HepG2 (cell line): ENCODE results near the gene TMED6. TPM values are rescaled to one million over a fixed set of nuclear protein-coding genes. Genes with fewer than 3 reads are reported as not detected.
A peak's percentile ranks its signal among the peaks of the same experiment; 100 is the strongest.

Experiments
- NRL ChIP-seq: sonication (generic); formaldehyde crosslinking; IDR thresholded peaks from 2 replicates; pipeline ENCODE4 v1.5.0; 2020; ENCODE audit warnings: missing genetic modification reagents, mild to moderate bottlenecking, moderate library complexity, borderline replicate concordance
- TAF15 ChIP-seq: fragments of 200-400 bp; formaldehyde crosslinking; IDR thresholded peaks from one replicate; pipeline ENCODE4 v1.6.1; 2018; ENCODE audit warnings: mild to moderate bottlenecking, low read depth, low read length; ENCODE audit not compliant: poor library complexity, severe bottlenecking
- TEAD3 ChIP-seq: optimal IDR thresholded peaks from 2 replicates; pipeline ENCODE3; 2016; ENCODE audit warnings: borderline replicate concordance
- ZNF101 ChIP-seq: sonication (generic); formaldehyde crosslinking; IDR thresholded peaks from 2 replicates; pipeline ENCODE4 v1.4.0; 2020; ENCODE audit warnings: mild to moderate bottlenecking, low read depth, missing genetic modification reagents, borderline replicate concordance
- ZNF205 ChIP-seq: IDR thresholded peaks from 2 replicates; pipeline ENCODE4 v1.6.1; 2018; ENCODE audit warnings: missing biosample characterization, missing genetic modification reagents
- ZNF619 ChIP-seq: sonication (generic); formaldehyde crosslinking; IDR thresholded peaks from 2 replicates; pipeline ENCODE4 v1.4.0; 2020; ENCODE audit warnings: mild to moderate bottlenecking, missing genetic modification reagents
- ZNF652 ChIP-seq: IDR thresholded peaks from 2 replicates; pipeline ENCODE4 v1.6.1; 2016; ENCODE audit warnings: low read depth, borderline replicate concordance
- polyA plus RNA-seq, 8 experiments: library from polyadenylated mRNA; depleted of rRNA in 3 of 8; stranded (reverse) in 7 of 8; unstranded in 1 of 8; fragments of >200 nt; fragmentation: Illumina TruSeq in 4 of 8; extraction: Trizol in 4 of 8; gene quantifications; 2 replicates each; pipeline versions ENCODE4 v1.2.1 to v1.2.3, GENCODE V29; 2011 to 2016; ENCODE audit warnings: low read depth in 4 of 8, missing spikeins in 1 of 8, mixed read lengths in 1 of 8; ENCODE audit not compliant: insufficient read depth in 1 of 8
- total RNA-seq, 5 experiments: library from RNA; depleted of rRNA; stranded (reverse); fragments of >200 nt; fragmentation: Illumina TruSeq; extraction: Trizol; gene quantifications; 2 replicates each; pipeline ENCODE4 v1.2.3, GENCODE V29; 2016; ENCODE audit warnings: low read depth in 1 of 5
- TF ChIP-seq, protein P1 (sequence below): IDR thresholded peaks from 2 replicates; pipeline ENCODE4 v1.6.1; 2016; ENCODE audit warnings: low read depth, missing genetic modification reagents, missing compliant biosample characterization
- TF ChIP-seq, protein P2 (sequence below): sonication (generic); formaldehyde crosslinking; IDR thresholded peaks from 2 replicates; pipeline ENCODE4 v1.8.0; 2022; ENCODE audit warnings: missing genetic modification reagents, mild to moderate bottlenecking, moderate library complexity, borderline replicate concordance
- TF ChIP-seq, protein P3 (sequence below): sonication (generic); formaldehyde crosslinking; conservative IDR thresholded peaks from 2 replicates; pipeline ENCODE4 v1.5.0; 2020; ENCODE audit warnings: missing genetic modification reagents
- TF ChIP-seq, protein P4 (sequence below): sonication (generic); formaldehyde crosslinking; IDR thresholded peaks from 2 replicates; pipeline ENCODE4 v1.4.0; 2020; ENCODE audit warnings: low read depth, mild to moderate bottlenecking, missing genetic modification reagents
- TF ChIP-seq, protein P5 (sequence below): sonication (generic); formaldehyde crosslinking; IDR thresholded peaks from 2 replicates; pipeline ENCODE4 v1.5.0; 2020; ENCODE audit warnings: missing genetic modification reagents
- TF ChIP-seq, protein P6 (sequence below): sonication (generic); formaldehyde crosslinking; IDR thresholded peaks from 2 replicates; pipeline ENCODE4 v1.5.0; 2020; ENCODE audit warnings: mild to moderate bottlenecking, missing genetic modification reagents

TMED6 gene
- total and polyA plus RNA-seq, 2 of the 13 experiments (the other 11 are each of a cell fraction or from before 2014, with no cell fraction given) = 9.8 to 14.4 TPM

DNA sequence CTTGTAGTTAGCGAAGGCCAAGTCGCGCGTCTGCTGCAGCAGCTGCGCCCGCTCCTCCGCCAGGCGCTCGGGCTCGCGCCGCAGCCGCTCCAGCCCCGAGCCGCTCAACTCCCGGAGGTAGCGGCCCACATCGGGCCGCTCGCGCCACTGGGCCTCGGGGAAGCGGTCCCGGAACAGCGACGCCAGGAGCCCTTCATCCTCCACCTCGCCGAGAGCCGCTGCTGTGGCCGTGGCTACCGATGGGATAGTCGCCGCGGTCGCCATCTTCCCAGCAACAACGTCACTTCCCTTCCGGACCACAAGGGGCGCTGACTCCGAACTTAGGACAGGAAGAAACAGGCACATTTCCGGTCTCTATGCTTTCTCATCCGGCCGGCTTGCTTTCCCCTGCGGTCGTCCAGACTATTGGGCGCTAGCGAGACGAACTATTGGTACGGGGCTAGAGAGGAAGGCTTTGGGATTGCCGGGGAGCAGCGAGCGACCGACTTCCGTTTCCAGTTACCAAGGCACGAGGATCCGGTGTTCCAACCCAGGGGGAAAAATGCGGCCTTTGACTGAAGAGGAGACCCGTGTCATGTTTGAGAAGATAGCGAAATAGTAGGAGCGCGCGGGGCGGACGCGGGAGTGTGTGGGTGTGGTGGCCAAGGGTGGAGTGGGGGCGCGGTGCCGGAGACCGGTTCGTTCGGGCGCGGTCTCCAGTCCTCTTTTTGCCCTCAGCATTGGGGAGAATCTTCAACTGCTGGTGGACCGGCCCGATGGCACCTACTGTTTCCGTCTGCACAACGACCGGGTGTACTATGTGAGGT lies 12.1 kb downstream of the TMED6 start, which contains the start of the genes COG8 and NIP7 (continued):
- TF ChIP-seq TAF15 (peak; percentile 27), ZNF619 (CRISPR knock-in tag) (peak; percentile 66; the same call in 1 of the 2 replicates), ZNF652 (CRISPR knock-in tag) (peak; percentile 23), ZNF205 (CRISPR knock-in tag) (peak; percentile 87), NRL (CRISPR knock-in tag) (peak; percentile 94), ZNF101 (CRISPR knock-in tag) (peak; percentile 45; the same call in 1 of the 2 replicates), TEAD3 (CRISPR knock-in tag) (peak; percentile 81)
- TF ChIP-seq, protein P1, sequence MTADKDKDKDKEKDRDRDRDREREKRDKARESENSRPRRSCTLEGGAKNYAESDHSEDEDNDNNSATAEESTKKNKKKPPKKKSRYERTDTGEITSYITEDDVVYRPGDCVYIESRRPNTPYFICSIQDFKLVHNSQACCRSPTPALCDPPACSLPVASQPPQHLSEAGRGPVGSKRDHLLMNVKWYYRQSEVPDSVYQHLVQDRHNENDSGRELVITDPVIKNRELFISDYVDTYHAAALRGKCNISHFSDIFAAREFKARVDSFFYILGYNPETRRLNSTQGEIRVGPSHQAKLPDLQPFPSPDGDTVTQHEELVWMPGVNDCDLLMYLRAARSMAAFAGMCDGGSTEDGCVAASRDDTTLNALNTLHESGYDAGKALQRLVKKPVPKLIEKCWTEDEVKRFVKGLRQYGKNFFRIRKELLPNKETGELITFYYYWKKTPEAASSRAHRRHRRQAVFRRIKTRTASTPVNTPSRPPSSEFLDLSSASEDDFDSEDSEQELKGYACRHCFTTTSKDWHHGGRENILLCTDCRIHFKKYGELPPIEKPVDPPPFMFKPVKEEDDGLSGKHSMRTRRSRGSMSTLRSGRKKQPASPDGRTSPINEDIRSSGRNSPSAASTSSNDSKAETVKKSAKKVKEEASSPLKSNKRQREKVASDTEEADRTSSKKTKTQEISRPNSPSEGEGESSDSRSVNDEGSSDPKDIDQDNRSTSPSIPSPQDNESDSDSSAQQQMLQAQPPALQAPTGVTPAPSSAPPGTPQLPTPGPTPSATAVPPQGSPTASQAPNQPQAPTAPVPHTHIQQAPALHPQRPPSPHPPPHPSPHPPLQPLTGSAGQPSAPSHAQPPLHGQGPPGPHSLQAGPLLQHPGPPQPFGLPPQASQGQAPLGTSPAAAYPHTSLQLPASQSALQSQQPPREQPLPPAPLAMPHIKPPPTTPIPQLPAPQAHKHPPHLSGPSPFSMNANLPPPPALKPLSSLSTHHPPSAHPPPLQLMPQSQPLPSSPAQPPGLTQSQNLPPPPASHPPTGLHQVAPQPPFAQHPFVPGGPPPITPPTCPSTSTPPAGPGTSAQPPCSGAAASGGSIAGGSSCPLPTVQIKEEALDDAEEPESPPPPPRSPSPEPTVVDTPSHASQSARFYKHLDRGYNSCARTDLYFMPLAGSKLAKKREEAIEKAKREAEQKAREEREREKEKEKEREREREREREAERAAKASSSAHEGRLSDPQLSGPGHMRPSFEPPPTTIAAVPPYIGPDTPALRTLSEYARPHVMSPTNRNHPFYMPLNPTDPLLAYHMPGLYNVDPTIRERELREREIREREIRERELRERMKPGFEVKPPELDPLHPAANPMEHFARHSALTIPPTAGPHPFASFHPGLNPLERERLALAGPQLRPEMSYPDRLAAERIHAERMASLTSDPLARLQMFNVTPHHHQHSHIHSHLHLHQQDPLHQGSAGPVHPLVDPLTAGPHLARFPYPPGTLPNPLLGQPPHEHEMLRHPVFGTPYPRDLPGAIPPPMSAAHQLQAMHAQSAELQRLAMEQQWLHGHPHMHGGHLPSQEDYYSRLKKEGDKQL (CRISPR knock-in tag) = peak; percentile 43; the same call in 1 of the 2 replicates
- TF ChIP-seq, protein P2, sequence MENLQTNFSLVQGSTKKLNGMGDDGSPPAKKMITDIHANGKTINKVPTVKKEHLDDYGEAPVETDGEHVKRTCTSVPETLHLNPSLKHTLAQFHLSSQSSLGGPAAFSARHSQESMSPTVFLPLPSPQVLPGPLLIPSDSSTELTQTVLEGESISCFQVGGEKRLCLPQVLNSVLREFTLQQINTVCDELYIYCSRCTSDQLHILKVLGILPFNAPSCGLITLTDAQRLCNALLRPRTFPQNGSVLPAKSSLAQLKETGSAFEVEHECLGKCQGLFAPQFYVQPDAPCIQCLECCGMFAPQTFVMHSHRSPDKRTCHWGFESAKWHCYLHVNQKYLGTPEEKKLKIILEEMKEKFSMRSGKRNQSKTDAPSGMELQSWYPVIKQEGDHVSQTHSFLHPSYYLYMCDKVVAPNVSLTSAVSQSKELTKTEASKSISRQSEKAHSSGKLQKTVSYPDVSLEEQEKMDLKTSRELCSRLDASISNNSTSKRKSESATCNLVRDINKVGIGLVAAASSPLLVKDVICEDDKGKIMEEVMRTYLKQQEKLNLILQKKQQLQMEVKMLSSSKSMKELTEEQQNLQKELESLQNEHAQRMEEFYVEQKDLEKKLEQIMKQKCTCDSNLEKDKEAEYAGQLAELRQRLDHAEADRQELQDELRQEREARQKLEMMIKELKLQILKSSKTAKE = peak; percentile 66
- TF ChIP-seq, protein P3, sequence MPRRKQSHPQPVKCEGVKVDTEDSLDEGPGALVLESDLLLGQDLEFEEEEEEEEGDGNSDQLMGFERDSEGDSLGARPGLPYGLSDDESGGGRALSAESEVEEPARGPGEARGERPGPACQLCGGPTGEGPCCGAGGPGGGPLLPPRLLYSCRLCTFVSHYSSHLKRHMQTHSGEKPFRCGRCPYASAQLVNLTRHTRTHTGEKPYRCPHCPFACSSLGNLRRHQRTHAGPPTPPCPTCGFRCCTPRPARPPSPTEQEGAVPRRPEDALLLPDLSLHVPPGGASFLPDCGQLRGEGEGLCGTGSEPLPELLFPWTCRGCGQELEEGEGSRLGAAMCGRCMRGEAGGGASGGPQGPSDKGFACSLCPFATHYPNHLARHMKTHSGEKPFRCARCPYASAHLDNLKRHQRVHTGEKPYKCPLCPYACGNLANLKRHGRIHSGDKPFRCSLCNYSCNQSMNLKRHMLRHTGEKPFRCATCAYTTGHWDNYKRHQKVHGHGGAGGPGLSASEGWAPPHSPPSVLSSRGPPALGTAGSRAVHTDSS (CRISPR knock-in tag) = no peak
- TF ChIP-seq, protein P4, sequence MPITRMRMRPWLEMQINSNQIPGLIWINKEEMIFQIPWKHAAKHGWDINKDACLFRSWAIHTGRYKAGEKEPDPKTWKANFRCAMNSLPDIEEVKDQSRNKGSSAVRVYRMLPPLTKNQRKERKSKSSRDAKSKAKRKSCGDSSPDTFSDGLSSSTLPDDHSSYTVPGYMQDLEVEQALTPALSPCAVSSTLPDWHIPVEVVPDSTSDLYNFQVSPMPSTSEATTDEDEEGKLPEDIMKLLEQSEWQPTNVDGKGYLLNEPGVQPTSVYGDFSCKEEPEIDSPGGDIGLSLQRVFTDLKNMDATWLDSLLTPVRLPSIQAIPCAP (CRISPR knock-in tag) = 0 out of 2 replicates have a peak, but pooled peaks have one; percentile 47
- TF ChIP-seq, protein P5, sequence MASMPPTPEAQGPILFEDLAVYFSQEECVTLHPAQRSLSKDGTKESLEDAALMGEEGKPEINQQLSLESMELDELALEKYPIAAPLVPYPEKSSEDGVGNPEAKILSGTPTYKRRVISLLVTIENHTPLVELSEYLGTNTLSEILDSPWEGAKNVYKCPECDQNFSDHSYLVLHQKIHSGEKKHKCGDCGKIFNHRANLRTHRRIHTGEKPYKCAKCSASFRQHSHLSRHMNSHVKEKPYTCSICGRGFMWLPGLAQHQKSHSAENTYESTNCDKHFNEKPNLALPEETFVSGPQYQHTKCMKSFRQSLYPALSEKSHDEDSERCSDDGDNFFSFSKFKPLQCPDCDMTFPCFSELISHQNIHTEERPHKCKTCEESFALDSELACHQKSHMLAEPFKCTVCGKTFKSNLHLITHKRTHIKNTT (CRISPR knock-in tag) = no peak
- TF ChIP-seq, protein P6, sequence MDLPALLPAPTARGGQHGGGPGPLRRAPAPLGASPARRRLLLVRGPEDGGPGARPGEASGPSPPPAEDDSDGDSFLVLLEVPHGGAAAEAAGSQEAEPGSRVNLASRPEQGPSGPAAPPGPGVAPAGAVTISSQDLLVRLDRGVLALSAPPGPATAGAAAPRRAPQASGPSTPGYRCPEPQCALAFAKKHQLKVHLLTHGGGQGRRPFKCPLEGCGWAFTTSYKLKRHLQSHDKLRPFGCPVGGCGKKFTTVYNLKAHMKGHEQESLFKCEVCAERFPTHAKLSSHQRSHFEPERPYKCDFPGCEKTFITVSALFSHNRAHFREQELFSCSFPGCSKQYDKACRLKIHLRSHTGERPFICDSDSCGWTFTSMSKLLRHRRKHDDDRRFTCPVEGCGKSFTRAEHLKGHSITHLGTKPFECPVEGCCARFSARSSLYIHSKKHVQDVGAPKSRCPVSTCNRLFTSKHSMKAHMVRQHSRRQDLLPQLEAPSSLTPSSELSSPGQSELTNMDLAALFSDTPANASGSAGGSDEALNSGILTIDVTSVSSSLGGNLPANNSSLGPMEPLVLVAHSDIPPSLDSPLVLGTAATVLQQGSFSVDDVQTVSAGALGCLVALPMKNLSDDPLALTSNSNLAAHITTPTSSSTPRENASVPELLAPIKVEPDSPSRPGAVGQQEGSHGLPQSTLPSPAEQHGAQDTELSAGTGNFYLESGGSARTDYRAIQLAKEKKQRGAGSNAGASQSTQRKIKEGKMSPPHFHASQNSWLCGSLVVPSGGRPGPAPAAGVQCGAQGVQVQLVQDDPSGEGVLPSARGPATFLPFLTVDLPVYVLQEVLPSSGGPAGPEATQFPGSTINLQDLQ (CRISPR knock-in tag) = no peak
